Endothelial cell of umbilical vein (primary cell): Measurements from ENCODE around the gene FIGLA. TPM values are rescaled to one million over a fixed set of nuclear protein-coding genes. Genes with fewer than 3 reads are reported as not detected.

ENCODE experiments used
- BruUV-seq: library from RNA; stranded (reverse); fragments of 400-500 nt; replicated peaks from 2 replicates; lab custom pipeline; 2021; lab: Mats Ljungman, UMichigan
- CTCF ChIA-PET: fragments of 300-600, 350-600 bp; sonication (Branson Sonifier 250); formaldehyde crosslinking; loops from one replicate; lab custom pipeline; 2021; ENCODE audit warnings: antibody characterized with exemption, inconsistent platforms; lab: Charles Lee
- POLR2A ChIA-PET: fragments of 300-600, 350-600 bp; sonication (Branson Sonifier 250); formaldehyde crosslinking; loops from one replicate; lab custom pipeline; 2021; ENCODE audit warnings: antibody characterized with exemption, inconsistent platforms; lab: Charles Lee
- DNase-seq: peaks from one replicate; pipeline ENCODE4 v3.0.0-alpha.2; 2011; ENCODE audit warnings: low read depth, low spot score
- FAIRE-seq: peaks from 2 replicates; lab custom pipeline; 2011; peaks lifted over from hg19 to GRCh38; lab: Jason Lieb, UNC
- H2AFZ ChIP-seq: 2 replicates; pipeline ENCODE4 v1.6.0; 2012; ENCODE audit warnings: low read depth, low read length, control low read depth, inconsistent platforms
- H3K27ac ChIP-seq: 2 replicates; pipeline ENCODE4 v1.5.1; 2011; ENCODE audit warnings: low read depth, mild to moderate bottlenecking, control low read depth, low read length, moderate library complexity; ENCODE audit not compliant: insufficient read depth
- H3K27me3 ChIP-seq, 2 experiments: 2 replicates each; pipeline versions ENCODE4 v1.6.0 to v1.6.1; 2011; ENCODE audit warnings: low read length in 2 of 2, mixed read lengths in 1 of 2; ENCODE audit not compliant: control insufficient read depth in 2 of 2, insufficient read depth in 2 of 2
- H3K36me3 ChIP-seq, 2 experiments: 2 replicates in 1 of 2; 3 replicates in 1 of 2; pipeline ENCODE4 v1.5.1; 2011; ENCODE audit warnings: low read length in 2 of 2, mild to moderate bottlenecking in 1 of 2, moderate library complexity in 1 of 2; ENCODE audit not compliant: control insufficient read depth in 2 of 2, insufficient read depth in 2 of 2; ENCODE audit errors: extremely low read depth in 1 of 2
- H3K4me1 ChIP-seq: 3 replicates; pipeline ENCODE4 v1.5.1; 2011; ENCODE audit warnings: mild to moderate bottlenecking, low read length; ENCODE audit not compliant: control insufficient read depth, insufficient read depth; ENCODE audit errors: extremely low read depth
- H3K4me2 ChIP-seq: 2 replicates; pipeline ENCODE4 v1.6.1; 2011; ENCODE audit warnings: low read length, control low read depth, mixed read lengths; ENCODE audit not compliant: insufficient read depth
- H3K4me3 ChIP-seq, 3 experiments: fragments of 200-600 bp in 1 of 3; sonication (generic), shearing (Covaris generic) in 1 of 3; replicated peaks in 1 of 3; 2 replicates each; pipeline ENCODE4 v1.5.1; 2011 to 2016; ENCODE audit warnings: control low read depth in 3 of 3, low read length in 3 of 3, mild to moderate bottlenecking in 2 of 3, inconsistent platforms in 1 of 3, low read depth in 1 of 3, moderate library complexity in 1 of 3; ENCODE audit not compliant: insufficient read depth in 1 of 3
- H3K79me2 ChIP-seq: 2 replicates; pipeline ENCODE4 v1.6.0; 2012; ENCODE audit warnings: low read length, inconsistent platforms; ENCODE audit not compliant: control insufficient read depth, insufficient read depth
- H3K9ac ChIP-seq: replicated peaks from 2 replicates; pipeline ENCODE3; 2011; ENCODE audit warnings: low read length, control low read depth; ENCODE audit not compliant: insufficient read depth; ENCODE audit errors: extremely low read depth
- H3K9me1 ChIP-seq: replicated peaks from 3 replicates; pipeline ENCODE4 v1.6.0; 2011; ENCODE audit warnings: mild to moderate bottlenecking, low read length; ENCODE audit not compliant: control insufficient read depth, insufficient read depth; ENCODE audit errors: extremely low read depth
- H3K9me3 ChIP-seq: replicated peaks from 2 replicates; pipeline ENCODE4 v1.5.1; 2012; ENCODE audit warnings: low read length, inconsistent platforms; ENCODE audit not compliant: control insufficient read depth, insufficient read depth
- H4K20me1 ChIP-seq: replicated peaks from 2 replicates; pipeline ENCODE3; 2011; ENCODE audit warnings: mild to moderate bottlenecking, low read length; ENCODE audit not compliant: control insufficient read depth, insufficient read depth; ENCODE audit errors: extremely low read depth
- CTCF ChIP-seq, 2 donors: IDR thresholded peaks; 1 replicate in 1 of 2; 2 replicates in 1 of 2; pipeline ENCODE4 v1.5.1; 2011; ENCODE audit warnings: low read length in 2 of 2, mild to moderate bottlenecking in 2 of 2, moderate library complexity in 2 of 2, control low read depth in 1 of 2, inconsistent platforms in 1 of 2, low read depth in 1 of 2; ENCODE audit not compliant: insufficient read depth in 1 of 2; ENCODE audit errors: extremely low read depth in 1 of 2
- EZH2 ChIP-seq: IDR thresholded peaks from 2 replicates; pipeline ENCODE4 v1.6.1; 2012; ENCODE audit warnings: borderline replicate concordance, low read depth, mild to moderate bottlenecking, moderate library complexity, low read length, inconsistent platforms; ENCODE audit not compliant: severe bottlenecking
- FOS ChIP-seq: IDR thresholded peaks from 2 replicates; pipeline ENCODE4 v1.6.1; 2011; ENCODE audit warnings: mild to moderate bottlenecking, low read length, moderate library complexity, borderline replicate concordance; ENCODE audit not compliant: insufficient read depth
- GATA2 ChIP-seq: IDR thresholded peaks from 2 replicates; pipeline ENCODE4 v1.7.0; 2011; ENCODE audit warnings: low read depth, mild to moderate bottlenecking, moderate library complexity, mixed read lengths, low read length; ENCODE audit not compliant: insufficient read length, insufficient read depth
- JUN ChIP-seq: IDR thresholded peaks from 2 replicates; pipeline ENCODE4 v1.6.1; 2011; ENCODE audit warnings: borderline replicate concordance, low read depth; ENCODE audit not compliant: insufficient read length, insufficient read depth
- MAX ChIP-seq: IDR thresholded peaks from 2 replicates; pipeline ENCODE4 v1.6.1; 2011; ENCODE audit not compliant: insufficient read depth, insufficient read length
- MYC ChIP-seq: IDR thresholded peaks from one replicate; pipeline ENCODE4 v1.6.1; 2011; ENCODE audit warnings: mild to moderate bottlenecking, low read depth, low read length
- POLR2A ChIP-seq: IDR thresholded peaks from 2 replicates; pipeline ENCODE4 v1.6.1; 2012; ENCODE audit warnings: low read depth, mild to moderate bottlenecking, control low read depth, low read length
- POLR2AphosphoS5 ChIP-seq: IDR thresholded peaks from 2 replicates; pipeline ENCODE4 v1.6.1; 2012; ENCODE audit warnings: low read depth, mild to moderate bottlenecking, control low read depth, low read length, moderate library complexity; ENCODE audit not compliant: insufficient read depth
- dilution Hi-C: fragments of 300-500 bp; cut with MboI; formaldehyde crosslinking; loops from one replicate; pipeline ENCODE4 v1.15.0; 2019; ENCODE audit warnings: low sequenced_read_pairs; ENCODE audit not compliant: extremely low pct_ligation_motif_present
- intact Hi-C: fragments of 100-400 bp; cut with micrococcal nuclease; formaldehyde crosslinking; loops from one replicate; pipeline ENCODE4 v1.10.0; 2022
- polyA plus RNA-seq, 4 experiments: library from polyadenylated mRNA; depleted of rRNA in 3 of 4; stranded (reverse) in 3 of 4; unstranded in 1 of 4; fragments of >200 nt; gene quantifications; 2 replicates each; pipeline versions ENCODE4 v1.2.1 to v1.2.3, GENCODE V29; 2011 to 2012; ENCODE audit warnings: missing spikeins in 1 of 4
- total RNA-seq: library from RNA; stranded (reverse); gene quantifications from 2 replicates; pipeline ENCODE4 v1.2.3, GENCODE V29; 2021

Gene FIGLA
- total and polyA plus RNA-seq, 2 donors (not counting 3 experiments of a cell fraction or from before 2014, with no cell fraction given) = not detected

DNA sequence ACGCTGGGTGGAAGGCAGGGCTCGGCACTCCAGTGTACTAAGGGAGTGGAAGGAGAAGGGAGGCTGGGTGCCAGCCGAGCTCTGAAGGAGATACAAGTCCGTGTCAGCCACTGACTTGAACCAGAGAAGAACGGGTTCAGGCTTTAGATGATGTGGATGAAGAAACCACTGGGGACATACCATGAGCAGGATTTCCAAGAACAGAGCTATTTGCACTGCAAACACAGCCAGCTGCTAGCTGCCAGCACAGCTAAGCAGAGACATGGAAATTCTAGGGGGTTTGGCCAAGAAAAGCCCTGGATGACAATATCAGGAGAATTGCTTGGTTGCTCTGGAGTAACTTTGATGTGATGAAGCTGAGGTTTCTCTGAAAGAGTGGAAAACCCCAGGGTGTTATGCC is 39.9 kb upstream of the FIGLA start:
- H3K9ac ChIP-seq = no peak overlapping the region
- H3K4me2 ChIP-seq = no peak overlapping the region
- dilution Hi-C loops (no loop called here), intact Hi-C loops (no loop called here)
- FAIRE-seq (no peak), DNase-seq (peak; percentile 12)
- no TSS peak for BruUV-seq
- H3K4me3 ChIP-seq = no peak overlapping the region
- no peaks in the 10 kb centered on the region for H3K79me2 ChIP-seq
- H3K27me3 ChIP-seq = peaks cover 0 to 2% of the 10 kb centered on the region in 2 experiments
- H3K4me1 ChIP-seq = peaks cover 20% of the 10 kb centered on the region
- no peaks in the 10 kb centered on the region for H3K36me3 ChIP-seq
- CTCF ChIA-PET = interaction anchor here (1.0 to 1.5 kb wide), 2 partner anchors 40 to 117 kb away, joined by 3 read pairs; partner anchors contain the start of gene FIGLA
- H3K9me1 ChIP-seq = no peaks in the 10 kb centered on the region
- no peaks in the 10 kb centered on the region for H3K9me3 ChIP-seq
- H3K27ac ChIP-seq = no peak overlapping the region
- H4K20me1 ChIP-seq = no peaks in the 10 kb centered on the region
- TF ChIP-seq EZH2 (no peak), FOS (no peak), CTCF (IDR thresholded peaks at IDR 0.05; ENCODE audit: extremely low read depth in 1 of 2, insufficient read depth in 1 of 2, low read depth in 1 of 2, low read length in 2 of 2) (no peak), POLR2AphosphoS5 (no peak), MYC (no peak), POLR2A (no peak), GATA2 (no peak), MAX (no peak), JUN (no peak)
- POLR2A ChIA-PET = no interaction called here
- no peak overlapping the region for H2AFZ ChIP-seq
